Caco-2 (cell line): ENCODE data around the gene MAP3K1. TPM values are rescaled to one million over a fixed set of nuclear protein-coding genes. Genes with fewer than 3 reads are reported as not detected.

Experiments
- BruUV-seq: library from RNA; stranded (reverse); fragments of 400-500 nt; replicated peaks from 2 replicates; lab custom pipeline; 2021; lab: Mats Ljungman, UMichigan
- CTCF ChIA-PET: fragments of 300-600 bp; sonication (Branson Sonifier 250); formaldehyde crosslinking; loops from one replicate; lab custom pipeline; 2022; ENCODE audit warnings: antibody characterized with exemption; lab: Charles Lee
- POLR2A ChIA-PET: fragments of 300-600 bp; sonication (Branson Sonifier 250); formaldehyde crosslinking; loops from one replicate; lab custom pipeline; 2022; ENCODE audit warnings: antibody characterized with exemption; lab: Charles Lee
- DNase-seq, 2 experiments: peaks; one replicate each; pipeline versions ENCODE4 v3.0.0 to v3.0.0-alpha.2; 2020 to 2022
- H3K27me3 ChIP-seq: replicated peaks from 2 replicates; pipeline ENCODE4 v1.6.0; 2011; ENCODE audit warnings: low read length; ENCODE audit not compliant: control insufficient read depth, insufficient read depth
- H3K36me3 ChIP-seq: 2 replicates; pipeline ENCODE4 v1.5.1; 2011; ENCODE audit warnings: low read length; ENCODE audit not compliant: control insufficient read depth, insufficient read depth
- H3K4me1 ChIP-seq: fragments of 250-450 bp; sonication (Bioruptor Pico); 2 replicates; pipeline ENCODE4 v1.5.1; 2020; ENCODE audit warnings: mild to moderate bottlenecking
- H3K4me3 ChIP-seq: 2 replicates; pipeline ENCODE4 v1.5.1; 2011; ENCODE audit warnings: low read depth, mild to moderate bottlenecking, control low read depth, low read length
- H3K9me3 ChIP-seq: fragments of 250-450 bp; sonication (Bioruptor Pico); 2 replicates; pipeline ENCODE4 v1.5.1; 2020; ENCODE audit warnings: mild to moderate bottlenecking, moderate library complexity
- H3K27ac Mint-ChIP-seq: one replicate; pipeline ENCODE4 v1.8.0; 2022; ENCODE audit warnings: mixed read lengths; ENCODE audit not compliant: unreplicated experiment
- H3K27me3 Mint-ChIP-seq: one replicate; pipeline ENCODE4 v1.8.0; 2022; ENCODE audit warnings: mixed read lengths; ENCODE audit not compliant: insufficient read depth, unreplicated experiment
- H3K36me3 Mint-ChIP-seq: one replicate; pipeline ENCODE4 v1.8.0; 2022; ENCODE audit warnings: mild to moderate bottlenecking, mixed read lengths; ENCODE audit not compliant: insufficient read depth, unreplicated experiment
- H3K4me1 Mint-ChIP-seq: one replicate; pipeline ENCODE4 v1.8.0; 2022; ENCODE audit warnings: low read depth, mixed read lengths; ENCODE audit not compliant: unreplicated experiment
- H3K4me3 Mint-ChIP-seq: one replicate; pipeline ENCODE4 v1.8.0; 2022; ENCODE audit warnings: mild to moderate bottlenecking, moderate library complexity, mixed read lengths; ENCODE audit not compliant: unreplicated experiment
- H3K9me3 Mint-ChIP-seq: one replicate; pipeline ENCODE4 v1.8.0; 2022; ENCODE audit warnings: mixed read lengths; ENCODE audit not compliant: unreplicated experiment
- intact Hi-C: fragments of 100-400 bp; cut with micrococcal nuclease; formaldehyde crosslinking; loops from one replicate; pipeline ENCODE4 v1.10.0; 2022; ENCODE audit not compliant: unreplicated experiment
- total RNA-seq: library from RNA; stranded (reverse); gene quantifications from 2 replicates; pipeline ENCODE4 v1.2.3, GENCODE V29; 2022
- TF ChIP-seq, protein P1 (sequence below), 2 experiments: fragments of 200-600 bp in 1 of 2; IDR thresholded peaks; 1 replicate in 1 of 2; 2 replicates in 1 of 2; pipeline versions ENCODE4 v1.5.1 to v1.8.0; 2011 to 2022; ENCODE audit warnings: antibody characterized with exemption in 1 of 2, control low read depth in 1 of 2, inconsistent platforms in 1 of 2, low read depth in 1 of 2, low read length in 1 of 2, mild to moderate bottlenecking in 1 of 2, moderate library complexity in 1 of 2; ENCODE audit not compliant: insufficient read depth in 1 of 2, severe bottlenecking in 1 of 2, unreplicated experiment in 1 of 2

MAP3K1 gene
- total RNA-seq, 1 experiment from 2014 or later, result 47.0 TPM

DNA sequence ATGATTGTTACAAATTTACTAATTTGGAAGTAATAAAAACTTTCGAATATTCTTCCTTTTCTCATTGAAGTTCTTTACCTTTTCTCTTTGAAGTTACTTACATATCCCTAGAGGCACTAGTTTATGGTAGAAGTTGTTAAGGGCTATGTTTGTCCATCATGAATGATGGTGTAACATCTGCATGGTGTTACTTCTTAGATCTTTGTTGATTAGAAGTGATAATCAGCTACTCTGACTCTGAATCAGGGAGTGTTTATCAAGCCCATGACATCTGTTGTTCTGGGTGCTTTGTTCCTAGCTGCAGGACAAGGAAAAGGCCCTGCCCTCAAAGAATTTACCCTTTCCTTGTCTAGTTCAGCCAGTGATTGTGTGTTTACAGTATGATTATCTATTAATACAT, 32.9 kb downstream of the MAP3K1 start:
- Mint-ChIP-seq H3K4me3 (no peak overlapping the region), H3K4me1 (peaks cover 39% of the 10 kb centered on the region), H3K27me3 (no peaks in the 10 kb centered on the region), H3K27ac (peak overlapping the region; percentile 54), H3K9me3 (no peaks in the 10 kb centered on the region), H3K36me3 (peaks cover 14% of the 10 kb centered on the region)
- intact Hi-C loops, result loop anchor here (10.0 kb wide), 1 partner anchor 913 kb away; no protein-coding TSS in a partner anchor
- Histone ChIP-seq H3K4me1 (peaks cover 71% of the 10 kb centered on the region), H3K9me3 (no peaks in the 10 kb centered on the region), H3K4me3 (no peak overlapping the region), H3K27me3 (no peaks in the 10 kb centered on the region), H3K36me3 (no peaks in the 10 kb centered on the region)
- ChIA-PET CTCF (no interaction called here), POLR2A (interaction anchor here (1.3 kb wide), 1 partner anchor 211 kb away, joined by 3 read pairs; no protein-coding TSS in a partner anchor)
- no peak for DNase-seq
- TF ChIP-seq, protein P1, sequence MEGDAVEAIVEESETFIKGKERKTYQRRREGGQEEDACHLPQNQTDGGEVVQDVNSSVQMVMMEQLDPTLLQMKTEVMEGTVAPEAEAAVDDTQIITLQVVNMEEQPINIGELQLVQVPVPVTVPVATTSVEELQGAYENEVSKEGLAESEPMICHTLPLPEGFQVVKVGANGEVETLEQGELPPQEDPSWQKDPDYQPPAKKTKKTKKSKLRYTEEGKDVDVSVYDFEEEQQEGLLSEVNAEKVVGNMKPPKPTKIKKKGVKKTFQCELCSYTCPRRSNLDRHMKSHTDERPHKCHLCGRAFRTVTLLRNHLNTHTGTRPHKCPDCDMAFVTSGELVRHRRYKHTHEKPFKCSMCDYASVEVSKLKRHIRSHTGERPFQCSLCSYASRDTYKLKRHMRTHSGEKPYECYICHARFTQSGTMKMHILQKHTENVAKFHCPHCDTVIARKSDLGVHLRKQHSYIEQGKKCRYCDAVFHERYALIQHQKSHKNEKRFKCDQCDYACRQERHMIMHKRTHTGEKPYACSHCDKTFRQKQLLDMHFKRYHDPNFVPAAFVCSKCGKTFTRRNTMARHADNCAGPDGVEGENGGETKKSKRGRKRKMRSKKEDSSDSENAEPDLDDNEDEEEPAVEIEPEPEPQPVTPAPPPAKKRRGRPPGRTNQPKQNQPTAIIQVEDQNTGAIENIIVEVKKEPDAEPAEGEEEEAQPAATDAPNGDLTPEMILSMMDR (IDR thresholded peaks at IDR 0.05; ENCODE audit: insufficient read depth in 1 of 2, low read depth in 1 of 2, low read length in 1 of 2, severe bottlenecking in 1 of 2, unreplicated experiment in 1 of 2), result no peak
- no TSS peak for BruUV-seq

DNA sequence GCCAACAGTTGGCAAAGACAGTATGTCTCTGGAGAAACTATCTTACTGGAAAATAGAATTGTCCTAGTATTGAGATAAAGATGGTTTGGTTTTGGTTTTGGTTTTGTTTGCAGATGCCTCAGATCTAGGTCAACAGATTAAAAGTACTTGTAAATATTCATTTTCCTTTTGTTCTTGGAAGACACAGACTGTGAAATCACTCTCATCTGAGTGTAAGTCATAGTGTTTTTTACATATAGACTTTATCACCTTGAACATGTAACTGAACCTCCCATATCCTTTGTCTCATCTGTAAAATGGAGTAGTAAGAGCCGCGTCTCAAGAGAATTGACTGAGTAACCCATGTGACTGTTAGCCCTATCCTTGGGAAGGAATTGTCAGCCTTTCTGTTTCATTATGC, 34.3 kb downstream of the MAP3K1 start:
- ChIA-PET POLR2A (no interaction called here), CTCF (no interaction called here)
- no peak overlapping the region for H3K4me3 Mint-ChIP-seq
- H3K36me3 Mint-ChIP-seq, result peaks cover 19% of the 10 kb centered on the region
- Histone ChIP-seq H3K27me3 (no peaks in the 10 kb centered on the region), H3K4me3 (no peak overlapping the region), H3K9me3 (no peaks in the 10 kb centered on the region), H3K36me3 (no peaks in the 10 kb centered on the region), H3K4me1 (peaks cover 71% of the 10 kb centered on the region)
- H3K27me3 Mint-ChIP-seq, result no peaks in the 10 kb centered on the region
- intact Hi-C loops, result loop anchor here (10.0 kb wide), 1 partner anchor 915 kb away; no protein-coding TSS in a partner anchor
- H3K27ac Mint-ChIP-seq, result no peak overlapping the region
- peaks cover 46% of the 10 kb centered on the region for H3K4me1 Mint-ChIP-seq
- no peak for DNase-seq
- no peaks in the 10 kb centered on the region for H3K9me3 Mint-ChIP-seq
- no TSS peak for BruUV-seq
- TF ChIP-seq, protein P1 (IDR thresholded peaks at IDR 0.05; ENCODE audit: insufficient read depth in 1 of 2, low read depth in 1 of 2, low read length in 1 of 2, severe bottlenecking in 1 of 2, unreplicated experiment in 1 of 2), result no peak

DNA sequence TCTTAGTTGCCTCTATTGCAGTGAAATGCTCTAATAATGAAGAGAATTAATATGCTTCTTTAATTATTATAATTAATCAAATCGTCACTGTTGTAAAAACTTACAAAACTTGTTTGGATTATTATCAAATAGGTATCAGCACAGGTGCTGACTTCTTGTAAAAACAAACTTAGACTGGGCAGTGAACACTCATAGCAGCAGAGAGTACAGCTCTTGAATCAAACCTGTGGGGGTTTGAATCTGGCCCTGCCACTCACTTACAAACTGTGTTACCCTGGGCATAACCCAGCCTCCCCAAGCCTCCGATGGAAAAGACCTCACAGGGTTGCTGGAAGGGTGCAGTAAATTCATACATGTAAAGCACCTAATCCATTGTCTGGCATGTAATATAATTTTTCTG, 35.1 kb downstream of the MAP3K1 start:
- BruUV-seq, result no TSS peak
- Mint-ChIP-seq H3K27ac (no peak overlapping the region), H3K27me3 (no peaks in the 10 kb centered on the region), H3K36me3 (peaks cover 19% of the 10 kb centered on the region), H3K9me3 (no peaks in the 10 kb centered on the region), H3K4me3 (no peak overlapping the region), H3K4me1 (peaks cover 46% of the 10 kb centered on the region)
- no peak overlapping the region for H3K4me3 ChIP-seq
- no peaks in the 10 kb centered on the region for H3K9me3 ChIP-seq
- H3K36me3 ChIP-seq, result no peaks in the 10 kb centered on the region
- intact Hi-C loops, result no loop called here
- POLR2A ChIA-PET, result no interaction called here
- H3K27me3 ChIP-seq, result no peaks in the 10 kb centered on the region
- TF ChIP-seq, protein P1 (IDR thresholded peaks at IDR 0.05; ENCODE audit: insufficient read depth in 1 of 2, low read depth in 1 of 2, low read length in 1 of 2, severe bottlenecking in 1 of 2, unreplicated experiment in 1 of 2), result no peak
- peaks cover 64% of the 10 kb centered on the region for H3K4me1 ChIP-seq
- CTCF ChIA-PET, result no interaction called here
- no peak for DNase-seq
